Smooth muscle cell (in vitro differentiated cells): ENCODE data around the gene JSRP1. TPM values are rescaled to one million over a fixed set of nuclear protein-coding genes. Genes with fewer than 3 reads are reported as not detected.

Experiments used
- DNase-seq: peaks from one replicate; lab custom pipeline; 2025; ENCODE audit not compliant: unreplicated experiment; lab: John Stamatoyannopoulos, UW
- H2AFZ ChIP-seq: fragments of 200-600 bp; sonication (generic); 2 replicates; pipeline ENCODE4 v1.6.0; 2016; ENCODE audit warnings: antibody characterized with exemption, low read depth, mild to moderate bottlenecking
- H3F3A ChIP-seq: fragments of 200-600 bp; sonication (generic); 2 replicates; pipeline ENCODE4 v1.6.0; 2017; ENCODE audit warnings: antibody characterized with exemption, low read depth
- H3K27ac ChIP-seq: fragments of 200-600 bp; sonication (generic); 2 replicates; pipeline ENCODE4 v1.5.1; 2016; ENCODE audit warnings: low read depth, mild to moderate bottlenecking
- H3K27me3 ChIP-seq: fragments of 200-600 bp; sonication (generic); 2 replicates; pipeline ENCODE4 v1.6.1; 2016; ENCODE audit warnings: low read depth, mild to moderate bottlenecking
- H3K36me3 ChIP-seq: fragments of 200-600 bp; sonication (generic); 2 replicates; pipeline ENCODE4 v1.5.1; 2016; ENCODE audit warnings: low read depth
- H3K4me1 ChIP-seq: fragments of 200-600 bp; sonication (generic); 2 replicates; pipeline ENCODE4 v1.5.1; 2016; ENCODE audit warnings: low read depth
- H3K4me2 ChIP-seq: fragments of 200-600 bp; sonication (generic); 2 replicates; pipeline ENCODE4 v1.6.0; 2016; ENCODE audit warnings: mild to moderate bottlenecking
- H3K4me3 ChIP-seq: fragments of 200-600 bp; sonication (generic); 2 replicates; pipeline ENCODE4 v1.5.1; 2016; ENCODE audit warnings: mild to moderate bottlenecking
- H3K79me2 ChIP-seq: fragments of 200-600 bp; sonication (generic); 2 replicates; pipeline ENCODE4 v1.6.0; 2016; ENCODE audit warnings: low read depth, mild to moderate bottlenecking
- H3K9ac ChIP-seq: fragments of 200-600 bp; sonication (generic); 2 replicates; pipeline ENCODE4 v1.6.0; 2016; ENCODE audit warnings: low read depth
- H3K9me3 ChIP-seq: fragments of 200-600 bp; sonication (generic); replicated peaks from 2 replicates; pipeline ENCODE4 v1.5.1; 2016; ENCODE audit warnings: low read depth
- H4K20me1 ChIP-seq: fragments of 200-600 bp; sonication (generic); 2 replicates; pipeline ENCODE4 v1.6.0; 2016; ENCODE audit warnings: low read depth
- CTCF ChIP-seq: fragments of 200-600 bp; sonication (generic); IDR thresholded peaks from 2 replicates; pipeline ENCODE4 v1.5.1; 2017; ENCODE audit warnings: borderline replicate concordance, mild to moderate bottlenecking, antibody characterized with exemption; ENCODE audit not compliant: insufficient read depth, poor library complexity, severe bottlenecking
- WGBS: methylation state at CpG from one replicate; pipeline ENCODE4 v1.1.7; 2016; ENCODE audit warnings: low lambda C conversion rate; 5-methylcytosine and 5-hydroxymethylcytosine counted together
- polyA plus RNA-seq: library from polyadenylated mRNA; unstranded; fragments of >200 nt; fragmentation: Nextera tagmentation; extraction: Ambion mirVana; gene quantifications from 2 replicates; pipeline ENCODE4 v1.2.1, GENCODE V29; 2016
- total RNA-seq: library from RNA; depleted of rRNA; stranded (reverse); fragments of >200 nt; gene quantifications from 2 replicates; pipeline ENCODE4 v1.2.3, GENCODE V29; 2014

JSRP1 gene
- total and polyA plus RNA-seq, 2 experiments from 2014 or later, result not detected

GRCh38 chr19:2236064-2236313 lies 20.2 kb downstream of the JSRP1 start:
- Histone ChIP-seq H3K27ac (peak overlapping the region; percentile 93), H4K20me1 (peaks cover 52% of the 10 kb centered on the region), H2AFZ (peak overlapping the region; percentile 60), H3K36me3 (no peaks in the 10 kb centered on the region), H3K79me2 (peaks cover 73% of the 10 kb centered on the region), H3F3A (peaks cover 7% of the 10 kb centered on the region), H3K4me2 (peak overlapping the region; percentile 98), H3K9ac (peak overlapping the region; percentile 87), H3K4me1 (peaks cover 39% of the 10 kb centered on the region), H3K4me3 (peak overlapping the region; percentile 98), H3K27me3 (no peaks in the 10 kb centered on the region), H3K9me3 (no peaks in the 10 kb centered on the region)
- DNase-seq, result no peak
- no peak for TF ChIP-seq CTCF
- 0% methylated on average over 15 of the region's 28 CpGs for WGBS

GRCh38 chr19:2235381-2236063 lies 20.7 kb downstream of the JSRP1 start:
- Histone ChIP-seq H3K36me3 (no peaks in the 10 kb centered on the region), H3K9me3 (no peaks in the 10 kb centered on the region), H3K4me1 (peaks cover 39% of the 10 kb centered on the region), H3K9ac (peak overlapping the region; percentile 87), H3K4me3 (peak overlapping the region; percentile 98), H3K4me2 (peak overlapping the region; percentile 98), H4K20me1 (peaks cover 51% of the 10 kb centered on the region), H3K79me2 (peaks cover 68% of the 10 kb centered on the region), H3K27ac (peak overlapping the region; percentile 93), H2AFZ (peak overlapping the region; percentile 60), H3F3A (peaks cover 11% of the 10 kb centered on the region), H3K27me3 (no peaks in the 10 kb centered on the region)
- 2% methylated on average over 37 of the region's 48 CpGs for whole genome bisulfite sequencing
- no peak for TF ChIP-seq CTCF
- DNase-seq, result no peak

- Histone ChIP-seq H3F3A (peaks cover 11% of the 10 kb centered on the region), H2AFZ (no peak overlapping the region), H3K4me1 (peaks cover 35% of the 10 kb centered on the region), H3K4me2 (peak overlapping the region; percentile 98), H3K4me3 (peak overlapping the region; percentile 98), H3K9me3 (no peaks in the 10 kb centered on the region), H3K36me3 (no peaks in the 10 kb centered on the region), H4K20me1 (peaks cover 51% of the 10 kb centered on the region), H3K27me3 (no peaks in the 10 kb centered on the region), H3K27ac (peak overlapping the region; percentile 93), H3K79me2 (peaks cover 63% of the 10 kb centered on the region), H3K9ac (peak overlapping the region; percentile 87)
- DNase-seq, result no peak
- WGBS, result 56% methylated on average over 6 of the region's 6 CpGs
- TF ChIP-seq CTCF, result no peak
These were observed 21.2 kb downstream of the JSRP1 start for GRCh38 chr19:2234996-2235380.
